ENCODE measurements around the gene HLA-DQB1.
"Not testable (repeated sequence)": the region's sequence is repeated elsewhere in the genome, so short reads cannot be mapped to it uniquely, and the experiment has no call there.

Gene HLA-DQB1

GRCh38 chr6:32684246-32684645, 17.8 kb upstream of the HLA-DQB1 start:
- H4K8ac ChIP-seq (ENCODE audit: low read depth, low read length) = no peak overlapping the region
- no peak overlapping the region for H3K23ac ChIP-seq (ENCODE audit: low read length)
- H3K27ac ChIP-seq (ENCODE audit: low read depth, low read length) = no peak overlapping the region
- H3K4me1 ChIP-seq (ENCODE audit: control insufficient read depth, low read depth, low read length) = no peaks in the 10 kb centered on the region
- no peak overlapping the region for H3K56ac ChIP-seq (ENCODE audit: low read length)
- H3K4me2 ChIP-seq (ENCODE audit: low read length) = no peak overlapping the region
- H3K4ac ChIP-seq (ENCODE audit: low read depth, low read length) = no peak overlapping the region
- H2BK5ac ChIP-seq (ENCODE audit: low read length) = no peak overlapping the region
- H3K4me3 ChIP-seq (ENCODE audit: low read length) = no peak overlapping the region
- H3K36me3 ChIP-seq (ENCODE audit: control insufficient read depth, insufficient read depth, low read length) = no peaks in the 10 kb centered on the region
- H2BK120ac ChIP-seq (ENCODE audit: low read depth, low read length) = no peak overlapping the region
- H3K27me3 ChIP-seq (ENCODE audit: insufficient read depth, low read length, poor library complexity) = no peaks in the 10 kb centered on the region
- no peaks in the 10 kb centered on the region for H3K79me2 ChIP-seq (ENCODE audit: control insufficient read depth, insufficient read depth, low read length)
- H4K5ac ChIP-seq (ENCODE audit: low read length) = no peak overlapping the region
- no peak overlapping the region for H2AK5ac ChIP-seq (ENCODE audit: low read length)
- no peaks in the 10 kb centered on the region for H3K79me1 ChIP-seq (ENCODE audit: low read length)
- H3K9ac ChIP-seq (ENCODE audit: low read length) = no peak overlapping the region
- no peak overlapping the region for H3K18ac ChIP-seq (ENCODE audit: low read length)
- DNase-seq = no peak
- no peak overlapping the region for H2BK15ac ChIP-seq (replicated peaks; ENCODE audit: low read depth)
- no CpG with 5 or more reads among the region's 3 CpGs for WGBS (ENCODE audit: extremely low coverage, insufficient coverage, low lambda C conversion rate)

- Histone ChIP-seq H3K23ac (ENCODE audit: low read length) (no peak overlapping the region), H2BK120ac (ENCODE audit: low read depth, low read length) (no peak overlapping the region), H2BK15ac (replicated peaks; ENCODE audit: low read depth) (no peak overlapping the region), H3K4ac (ENCODE audit: low read depth, low read length) (no peak overlapping the region), H3K9ac (ENCODE audit: low read length) (no peak overlapping the region), H3K36me3 (ENCODE audit: control insufficient read depth, insufficient read depth, low read length) (no peaks in the 10 kb centered on the region), H3K79me1 (ENCODE audit: low read length) (no peaks in the 10 kb centered on the region), H3K27me3 (ENCODE audit: insufficient read depth, low read length, poor library complexity) (no peaks in the 10 kb centered on the region), H3K27ac (ENCODE audit: low read depth, low read length) (no peak overlapping the region), H2BK5ac (ENCODE audit: low read length) (no peak overlapping the region), H3K18ac (ENCODE audit: low read length) (no peak overlapping the region), H4K5ac (ENCODE audit: low read length) (no peak overlapping the region), H3K4me2 (ENCODE audit: low read length) (no peak overlapping the region), H2AK5ac (ENCODE audit: low read length) (no peak overlapping the region), H3K79me2 (ENCODE audit: control insufficient read depth, insufficient read depth, low read length) (no peaks in the 10 kb centered on the region), H3K4me3 (ENCODE audit: low read length) (no peak overlapping the region), H4K8ac (ENCODE audit: low read depth, low read length) (no peak overlapping the region), H3K56ac (ENCODE audit: low read length) (no peak overlapping the region), H3K4me1 (ENCODE audit: control insufficient read depth, low read depth, low read length) (no peaks in the 10 kb centered on the region)
- no CpG with 5 or more reads among the region's 1 CpG for WGBS (ENCODE audit: extremely low coverage, insufficient coverage, low lambda C conversion rate)
- no peak for DNase-seq
Measured at GRCh38 chr6:32680055-32680454, 13.6 kb upstream of the HLA-DQB1 start.

- Histone ChIP-seq H4K8ac (ENCODE audit: low read depth, low read length) (no peak overlapping the region), H2BK15ac (replicated peaks; ENCODE audit: low read depth) (no peak overlapping the region), H3K9ac (ENCODE audit: low read length) (no peak overlapping the region), H3K4me1 (ENCODE audit: control insufficient read depth, low read depth, low read length) (no peaks in the 10 kb centered on the region), H2AK5ac (ENCODE audit: low read length) (no peak overlapping the region), H4K5ac (ENCODE audit: low read length) (no peak overlapping the region), H3K23ac (ENCODE audit: low read length) (no peak overlapping the region), H3K4me3 (ENCODE audit: low read length) (no peak overlapping the region), H3K4ac (ENCODE audit: low read depth, low read length) (no peak overlapping the region), H3K79me1 (ENCODE audit: low read length) (no peaks in the 10 kb centered on the region), H2BK120ac (ENCODE audit: low read depth, low read length) (no peak overlapping the region), H3K27ac (ENCODE audit: low read depth, low read length) (no peak overlapping the region), H3K56ac (ENCODE audit: low read length) (no peak overlapping the region), H3K36me3 (ENCODE audit: control insufficient read depth, insufficient read depth, low read length) (no peaks in the 10 kb centered on the region), H3K27me3 (ENCODE audit: insufficient read depth, low read length, poor library complexity) (no peaks in the 10 kb centered on the region), H3K79me2 (ENCODE audit: control insufficient read depth, insufficient read depth, low read length) (no peaks in the 10 kb centered on the region), H3K18ac (ENCODE audit: low read length) (no peak overlapping the region), H3K4me2 (ENCODE audit: low read length) (no peak overlapping the region), H2BK5ac (ENCODE audit: low read length) (no peak overlapping the region)
- DNase-seq = no peak
- WGBS (ENCODE audit: extremely low coverage, insufficient coverage, low lambda C conversion rate) = no CpG with 5 or more reads among the region's 4 CpGs
Measured at GRCh38 chr6:32679492-32679891, 13.0 kb upstream of the HLA-DQB1 start.

GRCh38 chr6:32674123-32674522, 7.7 kb upstream of the HLA-DQB1 start:
- H3K18ac ChIP-seq (ENCODE audit: low read length); H3K27me3 ChIP-seq (ENCODE audit: insufficient read depth, low read length, poor library complexity); H2BK5ac ChIP-seq (ENCODE audit: low read length); H3K79me1 ChIP-seq (ENCODE audit: low read length); H3K27ac ChIP-seq (ENCODE audit: low read depth, low read length); DNase-seq; H3K9ac ChIP-seq (ENCODE audit: low read length); H3K4ac ChIP-seq (ENCODE audit: low read depth, low read length); H4K8ac ChIP-seq (ENCODE audit: low read depth, low read length); H3K36me3 ChIP-seq (ENCODE audit: control insufficient read depth, insufficient read depth, low read length); H2BK120ac ChIP-seq (ENCODE audit: low read depth, low read length); H3K4me2 ChIP-seq (ENCODE audit: low read length); H2BK15ac ChIP-seq (replicated peaks; ENCODE audit: low read depth); H3K4me1 ChIP-seq (ENCODE audit: control insufficient read depth, low read depth, low read length); H3K4me3 ChIP-seq (ENCODE audit: low read length); H3K23ac ChIP-seq (ENCODE audit: low read length); H2AK5ac ChIP-seq (ENCODE audit: low read length); H3K56ac ChIP-seq (ENCODE audit: low read length); H3K79me2 ChIP-seq (ENCODE audit: control insufficient read depth, insufficient read depth, low read length); H4K5ac ChIP-seq (ENCODE audit: low read length): not testable (repeated sequence)
- no CpG with 5 or more reads among the region's 7 CpGs for WGBS (ENCODE audit: extremely low coverage, insufficient coverage, low lambda C conversion rate)

- H3K79me2 ChIP-seq (ENCODE audit: control insufficient read depth, insufficient read depth, low read length); H2BK15ac ChIP-seq (replicated peaks; ENCODE audit: low read depth); H4K5ac ChIP-seq (ENCODE audit: low read length); H3K27me3 ChIP-seq (ENCODE audit: insufficient read depth, low read length, poor library complexity); H3K4me3 ChIP-seq (ENCODE audit: low read length); H3K4me2 ChIP-seq (ENCODE audit: low read length); H4K8ac ChIP-seq (ENCODE audit: low read depth, low read length); H3K9ac ChIP-seq (ENCODE audit: low read length); H3K23ac ChIP-seq (ENCODE audit: low read length); H3K4ac ChIP-seq (ENCODE audit: low read depth, low read length); H3K56ac ChIP-seq (ENCODE audit: low read length); H3K27ac ChIP-seq (ENCODE audit: low read depth, low read length); DNase-seq; H3K4me1 ChIP-seq (ENCODE audit: control insufficient read depth, low read depth, low read length); H2BK5ac ChIP-seq (ENCODE audit: low read length); H3K79me1 ChIP-seq (ENCODE audit: low read length); H2AK5ac ChIP-seq (ENCODE audit: low read length); H3K18ac ChIP-seq (ENCODE audit: low read length); H2BK120ac ChIP-seq (ENCODE audit: low read depth, low read length); H3K36me3 ChIP-seq (ENCODE audit: control insufficient read depth, insufficient read depth, low read length): not testable (repeated sequence)
- no CpG with 5 or more reads among the region's 2 CpGs for WGBS (ENCODE audit: extremely low coverage, insufficient coverage, low lambda C conversion rate)
Measured at GRCh38 chr6:32671908-32672307, 5.5 kb upstream of the HLA-DQB1 start.

- Histone ChIP-seq H3K18ac (ENCODE audit: low read length) (no peak overlapping the region), H3K79me2 (ENCODE audit: control insufficient read depth, insufficient read depth, low read length) (no peaks in the 10 kb centered on the region), H3K56ac (ENCODE audit: low read length) (no peak overlapping the region), H2BK15ac (replicated peaks; ENCODE audit: low read depth) (no peak overlapping the region), H4K5ac (ENCODE audit: low read length) (no peak overlapping the region), H2BK120ac (ENCODE audit: low read depth, low read length) (no peak overlapping the region), H3K27ac (ENCODE audit: low read depth, low read length) (no peak overlapping the region), H3K4me3 (ENCODE audit: low read length) (no peak overlapping the region), H2AK5ac (ENCODE audit: low read length) (no peak overlapping the region), H3K4ac (ENCODE audit: low read depth, low read length) (no peak overlapping the region), H3K27me3 (ENCODE audit: insufficient read depth, low read length, poor library complexity) (no peaks in the 10 kb centered on the region), H3K4me2 (ENCODE audit: low read length) (no peak overlapping the region), H3K9ac (ENCODE audit: low read length) (no peak overlapping the region), H4K8ac (ENCODE audit: low read depth, low read length) (no peak overlapping the region), H3K36me3 (ENCODE audit: control insufficient read depth, insufficient read depth, low read length) (no peaks in the 10 kb centered on the region), H2BK5ac (ENCODE audit: low read length) (no peak overlapping the region), H3K4me1 (ENCODE audit: control insufficient read depth, low read depth, low read length) (no peaks in the 10 kb centered on the region), H3K23ac (ENCODE audit: low read length) (no peak overlapping the region), H3K79me1 (ENCODE audit: low read length) (no peaks in the 10 kb centered on the region)
- no peak for DNase-seq
Measured at GRCh38 chr6:32669893-32670292, 3.4 kb upstream of the HLA-DQB1 start.

All from mesendoderm (in vitro differentiated cells).